ENCODE results near the gene MBD5.

Gene MBD5

DNA sequence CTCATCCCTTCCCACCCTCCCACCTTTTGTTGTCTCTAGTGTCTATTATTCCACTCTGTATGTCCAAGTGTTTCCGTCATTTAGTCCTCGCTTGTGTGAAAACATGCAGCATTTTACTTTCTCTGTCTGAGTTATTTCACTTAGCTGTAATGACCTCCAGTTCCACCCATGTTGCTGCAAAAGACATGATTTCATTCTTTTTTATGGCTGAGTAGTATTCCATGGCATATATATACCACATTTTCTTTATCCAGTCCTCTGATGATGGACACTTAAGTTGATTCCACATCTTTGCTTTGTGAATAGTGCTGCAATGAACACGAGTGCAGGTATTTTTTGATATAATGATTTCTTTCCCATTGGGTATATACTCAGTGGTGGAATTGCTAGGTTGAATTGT lies 296.7 kb downstream of the MBD5 start:
- no peak for DNase-seq

GRCh38 chr2:148338541-148338940 lies 317.6 kb downstream of the MBD5 start:
- DNase-seq: no peak

DNA sequence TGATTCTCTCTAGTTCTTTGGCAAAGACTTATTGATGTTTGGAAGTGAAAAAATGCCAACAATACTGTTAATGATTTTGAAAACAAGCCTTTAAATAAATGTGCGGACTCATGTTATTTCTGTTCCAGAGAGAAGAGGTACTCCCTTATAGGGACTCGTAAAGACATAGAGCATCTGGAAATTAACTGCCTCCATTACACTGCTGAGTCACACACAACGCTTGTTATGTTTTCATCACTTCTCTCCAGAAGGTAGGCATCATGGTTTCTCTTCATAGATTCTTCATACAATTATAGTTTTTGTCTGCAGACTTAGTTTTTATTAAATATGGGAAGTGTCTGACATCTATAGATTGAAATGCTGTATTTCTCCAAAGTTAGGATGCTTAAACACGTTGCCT lies 321.2 kb downstream of the MBD5 start:
- no peak for DNase-seq

DNA sequence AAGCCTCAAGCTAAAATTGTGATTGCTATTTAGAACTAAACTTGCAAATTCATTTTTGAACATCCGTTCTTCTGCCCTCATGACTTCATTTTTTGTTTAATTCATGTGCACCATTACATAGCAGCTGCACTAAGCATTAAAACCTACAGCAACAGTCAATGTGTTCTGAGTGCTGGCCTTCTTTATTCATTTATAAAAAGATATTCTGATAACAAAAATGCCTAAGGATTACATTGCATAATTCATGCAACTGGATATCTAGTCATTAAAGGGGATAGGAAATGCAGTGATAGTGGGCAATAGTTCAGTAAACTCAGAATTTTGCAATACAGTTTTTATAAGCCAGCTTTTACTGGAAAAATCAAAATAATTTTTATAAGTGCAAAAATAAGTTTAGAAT lies 329.3 kb downstream of the MBD5 start:
- DNase-seq: no peak

- DNase-seq: no peak
These were observed 330.7 kb downstream of the MBD5 start for GRCh38 chr2:148351437-148352143.

- DNase-seq: no peak
These were observed 337.5 kb downstream of the MBD5 start for GRCh38 chr2:148358375-148358774.

DNA sequence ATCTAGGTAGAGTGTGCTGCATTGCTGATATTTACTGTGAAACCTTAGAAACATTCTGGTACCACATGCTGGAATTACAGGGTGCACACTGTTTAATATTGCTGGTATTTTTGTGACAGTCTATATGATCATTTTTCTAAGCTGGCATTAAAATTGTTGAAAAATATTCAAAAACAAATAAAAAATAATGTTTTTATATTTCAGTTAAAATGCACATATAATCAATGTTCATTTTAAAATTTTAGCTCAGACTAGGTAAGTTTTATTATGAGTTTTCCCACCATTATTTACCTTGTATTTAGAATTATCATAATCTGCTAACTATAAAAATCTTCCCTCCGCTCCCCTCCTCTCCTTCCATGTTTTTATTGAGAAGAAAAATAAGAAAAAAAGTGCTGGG lies 339.8 kb downstream of the MBD5 start:
- no peak for DNase-seq

DNA sequence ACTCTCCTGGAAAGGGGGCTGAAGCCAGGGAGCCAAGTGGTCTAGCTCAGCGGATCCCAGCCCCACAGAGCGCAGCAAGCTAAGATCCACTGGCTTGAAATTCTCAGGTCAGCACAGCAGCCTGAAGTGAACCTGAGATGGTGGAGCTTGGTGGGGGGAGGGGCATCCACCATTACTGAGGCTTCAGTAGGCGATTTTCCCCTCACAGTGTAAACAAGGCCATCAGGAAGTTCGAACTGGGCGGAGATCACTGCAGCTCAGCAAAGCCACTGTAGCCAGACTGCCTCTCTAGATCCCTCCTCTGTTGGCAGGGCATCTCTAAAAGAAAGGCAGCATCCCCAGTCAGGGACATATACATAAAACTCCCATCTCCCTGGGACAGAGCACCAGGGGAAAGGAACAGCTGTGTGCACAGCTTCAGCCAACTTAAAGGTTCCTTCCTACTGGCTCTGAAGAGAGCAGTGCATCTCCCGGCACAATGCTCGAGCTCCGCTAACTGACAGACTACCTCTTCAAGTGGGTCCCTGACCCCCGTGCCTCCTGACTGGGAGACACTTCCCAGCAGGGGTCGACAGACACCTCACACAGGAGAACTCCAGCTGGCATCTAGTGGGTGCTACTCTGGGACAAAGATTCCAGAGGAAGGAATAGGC lies 341.4 kb downstream of the MBD5 start:
- DNase-seq: no peak

GRCh38 chr2:148375214-148375613 lies 354.3 kb downstream of the MBD5 start:
- DNase-seq: no peak

DNA sequence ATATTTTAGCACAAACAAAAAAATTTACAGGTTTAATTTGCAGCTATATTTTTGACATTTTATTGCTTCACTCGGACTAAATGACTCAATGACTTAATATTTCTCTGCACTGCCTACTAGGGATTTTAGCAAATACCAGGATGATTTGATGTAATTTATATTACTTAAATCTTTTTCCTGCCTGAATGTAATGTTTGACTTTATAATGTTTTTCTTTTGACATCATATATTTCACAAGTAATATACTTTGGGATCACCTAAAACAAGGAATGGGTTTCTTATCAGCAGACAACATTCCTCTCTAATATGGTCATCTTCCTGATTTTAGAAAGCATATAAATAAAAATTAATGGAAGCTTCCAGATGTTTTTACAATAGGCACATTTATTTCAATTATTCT lies 370.4 kb downstream of the MBD5 start:
- no peak for DNase-seq

DNA sequence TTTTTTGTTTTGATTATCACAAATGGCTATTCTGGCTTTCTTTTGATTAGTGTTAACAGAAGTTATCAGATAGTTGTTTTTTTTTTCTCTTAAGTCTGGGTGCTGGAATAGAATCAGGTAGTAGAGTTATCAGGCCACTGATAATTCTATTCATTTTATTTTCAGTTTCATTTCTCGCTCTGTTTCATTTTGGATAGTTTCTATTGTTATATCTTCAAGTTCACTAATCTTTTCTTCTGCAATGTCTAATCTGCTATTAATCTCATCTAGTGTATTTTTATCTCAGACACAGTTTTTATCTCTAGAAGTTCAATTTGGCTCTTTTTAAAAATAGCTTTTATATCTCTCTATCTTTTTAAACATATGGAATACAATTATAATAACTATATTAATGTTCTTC lies 381.9 kb downstream of the MBD5 start:
- no peak for DNase-seq

DNA sequence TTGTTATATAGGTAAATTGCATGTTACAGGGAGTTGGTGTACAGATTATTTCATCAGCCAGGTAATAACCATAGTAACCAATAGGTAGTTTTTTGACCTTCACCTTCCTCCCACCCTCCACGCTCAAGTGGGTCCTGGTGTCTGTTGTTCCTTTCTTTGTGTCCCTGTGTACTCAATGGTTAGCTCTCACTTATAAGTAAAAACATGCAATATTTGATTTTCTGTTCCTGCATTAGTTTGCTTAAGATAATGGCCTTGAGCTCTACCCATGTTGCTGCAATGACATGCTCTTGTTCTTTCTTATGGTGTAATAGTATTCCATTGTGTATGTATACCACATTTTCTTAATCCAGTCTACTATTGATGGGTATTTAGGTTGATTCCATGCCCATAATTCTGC lies 390.0 kb downstream of the MBD5 start:
- DNase-seq: no peak

- DNase-seq: no peak
These were observed 395.4 kb downstream of the MBD5 start for GRCh38 chr2:148416248-148416647.

DNA sequence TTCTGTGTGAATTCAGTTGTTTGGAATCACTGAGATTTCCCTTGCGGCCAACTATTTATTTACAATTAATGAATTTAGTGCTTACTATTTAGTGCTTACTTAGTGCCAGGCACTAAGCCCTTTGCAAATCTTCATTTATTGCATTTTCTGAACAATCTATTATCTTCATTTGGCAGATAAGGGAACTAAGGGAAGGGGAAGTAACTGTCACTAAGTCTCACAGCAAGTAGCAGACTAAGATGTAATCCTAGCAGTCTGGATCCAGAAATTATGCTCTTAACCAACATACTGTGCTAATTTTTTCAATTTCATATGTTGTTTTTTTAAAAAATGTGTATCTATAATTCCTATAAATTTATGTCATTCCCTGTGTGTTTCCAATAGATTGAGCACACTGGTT lies 409.2 kb downstream of the MBD5 start:
- no peak for DNase-seq

DNA sequence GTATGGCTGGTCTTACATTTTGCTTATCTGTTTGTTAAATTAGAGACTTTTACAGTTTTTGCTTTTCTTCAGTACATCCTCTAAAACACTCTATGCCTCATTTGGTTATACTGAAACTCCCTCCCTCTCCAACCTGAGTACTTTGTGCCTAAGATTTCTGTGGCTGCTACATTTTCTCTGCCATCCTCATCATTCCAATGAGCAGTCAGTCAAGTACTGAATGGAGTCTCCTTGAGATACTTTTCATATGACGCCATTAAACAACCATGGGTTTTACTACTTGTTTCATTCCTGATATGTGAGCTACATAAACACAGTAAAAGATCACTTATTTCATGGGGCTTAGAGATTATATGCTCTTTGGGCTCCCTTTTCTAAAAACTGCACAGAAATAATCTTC lies 427.0 kb downstream of the MBD5 start:
- DNase-seq: no peak

- no peak for DNase-seq
These were observed 429.6 kb downstream of the MBD5 start for GRCh38 chr2:148450531-148450930.

- DNase-seq: no peak
These were observed 430.2 kb downstream of the MBD5 start for GRCh38 chr2:148451046-148451445.

DNA sequence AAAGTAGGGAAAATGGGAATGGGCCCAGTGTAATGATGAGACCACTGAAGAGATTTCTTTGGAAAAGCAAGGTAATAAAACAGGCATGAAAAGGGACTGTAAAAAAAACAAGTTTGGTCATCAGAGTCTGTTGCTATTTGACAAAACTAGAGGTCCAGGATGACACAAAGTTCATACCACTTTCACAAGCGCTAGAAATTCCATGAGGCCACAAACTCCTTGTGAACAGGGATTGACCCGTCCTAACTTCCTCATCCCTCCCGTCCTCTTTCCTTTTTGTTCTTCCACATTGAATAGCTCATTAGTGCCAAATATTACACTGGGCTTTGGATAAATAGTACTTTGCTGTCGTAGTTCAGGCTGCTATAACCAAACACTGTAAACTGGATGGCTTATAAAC lies 434.9 kb downstream of the MBD5 start:
- no peak for DNase-seq

- DNase-seq: no peak
These were observed 437.3 kb downstream of the MBD5 start for GRCh38 chr2:148458171-148458570.

DNA sequence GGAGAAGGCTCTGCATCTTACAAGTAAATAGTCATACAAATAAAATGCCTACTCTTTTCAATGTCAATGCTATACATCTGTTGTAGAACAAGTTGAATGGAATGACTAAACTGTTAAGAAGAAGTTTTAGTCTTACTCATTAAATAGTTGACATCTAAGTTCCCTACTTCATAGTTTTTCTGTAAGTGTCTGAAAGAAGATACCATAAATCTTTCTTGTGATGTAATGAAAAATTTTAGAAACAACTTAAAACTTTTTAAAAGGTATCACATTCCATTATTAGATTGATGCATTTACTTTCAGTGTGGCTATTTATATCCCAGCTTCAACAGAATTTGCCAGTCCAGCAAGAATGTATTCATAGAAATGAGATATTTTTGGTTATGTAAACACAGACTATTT lies 438.5 kb downstream of the MBD5 start:
- DNase-seq: no peak

GRCh38 chr2:148461876-148462275 lies 441.0 kb downstream of the MBD5 start:
- DNase-seq: no peak

GRCh38 chr2:148475626-148476025 lies 454.7 kb downstream of the MBD5 start:
- DNase-seq: no peak

- no peak for DNase-seq
These were observed 458.5 kb downstream of the MBD5 start for GRCh38 chr2:148479398-148479797.

DNA sequence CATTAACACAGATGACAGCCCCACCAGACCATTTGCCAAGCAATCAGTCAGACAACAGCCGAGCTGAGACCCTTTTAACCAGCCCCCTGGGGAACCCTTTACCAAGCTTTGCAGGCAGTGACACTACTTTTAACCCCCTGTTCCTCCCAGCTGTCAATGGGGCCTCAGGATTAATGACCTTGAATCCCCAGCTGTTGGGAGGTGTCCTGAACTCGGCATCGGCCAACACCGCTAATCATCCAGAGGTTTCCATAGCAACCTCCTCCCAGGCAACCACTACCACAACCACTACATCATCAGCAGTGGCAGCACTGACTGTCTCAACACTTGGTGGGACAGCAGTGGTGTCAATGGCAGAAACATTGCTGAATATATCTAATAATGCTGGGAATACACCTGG lies 462.8 kb downstream of the MBD5 start:
- DNase-seq: no peak

DNA sequence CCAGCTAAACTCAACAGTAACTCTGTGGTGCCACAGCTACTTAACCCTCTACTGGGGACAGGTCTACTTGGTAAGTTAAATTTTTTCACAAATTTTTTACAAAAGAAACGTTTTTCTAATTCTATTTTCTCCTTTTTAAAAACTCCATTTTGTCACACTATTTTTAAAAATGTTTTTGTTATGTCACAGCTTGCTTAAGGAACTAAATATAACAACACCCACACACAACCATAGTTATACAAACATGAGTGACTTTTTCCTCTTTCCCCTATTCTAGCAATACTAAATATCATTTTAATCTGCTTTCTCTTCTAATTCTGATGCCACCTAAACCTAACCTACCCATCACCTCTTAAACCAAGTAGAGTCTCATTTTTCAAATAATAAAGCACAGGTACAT lies 463.2 kb downstream of the MBD5 start:
- no peak for DNase-seq
